Mucosa of rectum (tissue), 2 donors: Measurements from ENCODE around the gene C11orf54.

ENCODE experiments used
- H3K27ac ChIP-seq, 2 donors: one replicate each; pipeline ENCODE4 v1.7.0; 2013; ENCODE audit warnings: inconsistent platforms in 2 of 2, low read depth in 2 of 2, low read length in 2 of 2
- H3K27me3 ChIP-seq, 2 donors: one replicate each; pipeline ENCODE4 v1.7.0; 2013; ENCODE audit warnings: low read length in 2 of 2; ENCODE audit not compliant: control insufficient read depth in 2 of 2, insufficient read depth in 2 of 2
- H3K36me3 ChIP-seq, 2 donors: one replicate each; pipeline ENCODE4 v1.7.0; 2013; ENCODE audit warnings: low read length in 2 of 2; ENCODE audit not compliant: control insufficient read depth in 2 of 2, insufficient read depth in 2 of 2
- H3K4me1 ChIP-seq, 2 donors: one replicate each; pipeline ENCODE4 v1.7.0; 2013; ENCODE audit warnings: low read length in 2 of 2, mild to moderate bottlenecking in 1 of 2; ENCODE audit not compliant: control insufficient read depth in 2 of 2, insufficient read depth in 2 of 2
- H3K4me3 ChIP-seq, 2 donors: one replicate each; pipeline ENCODE4 v1.7.0; 2013; ENCODE audit warnings: low read length in 2 of 2
- H3K9ac ChIP-seq, 2 donors: one replicate each; pipeline ENCODE4 v1.7.0; 2013; ENCODE audit warnings: low read length in 2 of 2, low read depth in 1 of 2, mild to moderate bottlenecking in 1 of 2
- H3K9me3 ChIP-seq, 2 donors: one replicate each; pipeline ENCODE4 v1.7.0; 2013; ENCODE audit warnings: low read length in 2 of 2; ENCODE audit not compliant: control insufficient read depth in 2 of 2
- donor health status: healthy.
- donor health status: Normal muscosa, but diverticular disease.

The C11orf54 gene

DNA sequence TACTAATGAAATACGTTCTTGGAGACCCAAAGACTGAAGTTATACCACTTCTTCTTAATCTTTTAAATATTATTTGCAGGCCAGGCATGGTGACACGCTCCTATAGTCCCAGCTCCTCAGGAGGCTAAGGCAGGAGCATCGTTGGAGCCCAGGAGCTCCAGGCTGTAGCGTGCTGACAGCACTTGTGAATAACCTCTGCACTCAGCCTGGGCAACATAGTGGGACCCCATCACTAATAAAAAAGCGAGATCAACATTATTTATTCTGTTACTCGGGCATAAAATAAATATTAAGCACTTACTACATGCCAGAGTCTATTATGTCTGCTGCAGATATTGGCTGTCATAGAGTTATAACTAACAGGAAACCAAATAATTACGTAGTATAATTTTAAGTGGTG lies 41.9 kb downstream of the C11orf54 start:
- H3K4me1 ChIP-seq: peaks cover 21 to 22% of the 10 kb centered on the region in 2 donors
- no peaks in the 10 kb centered on the region for H3K27me3 ChIP-seq
- H3K9me3 ChIP-seq: no peaks in the 10 kb centered on the region
- peak overlapping the region in 1 of 2 donors; percentile 99 for H3K9ac ChIP-seq
- H3K4me3 ChIP-seq: peak overlapping the region; percentile 91 to 99
- peak overlapping the region in 1 of 2 donors; percentile 41 for H3K27ac ChIP-seq
- peaks cover 0 to 5% of the 10 kb centered on the region in 2 donors for H3K36me3 ChIP-seq

DNA sequence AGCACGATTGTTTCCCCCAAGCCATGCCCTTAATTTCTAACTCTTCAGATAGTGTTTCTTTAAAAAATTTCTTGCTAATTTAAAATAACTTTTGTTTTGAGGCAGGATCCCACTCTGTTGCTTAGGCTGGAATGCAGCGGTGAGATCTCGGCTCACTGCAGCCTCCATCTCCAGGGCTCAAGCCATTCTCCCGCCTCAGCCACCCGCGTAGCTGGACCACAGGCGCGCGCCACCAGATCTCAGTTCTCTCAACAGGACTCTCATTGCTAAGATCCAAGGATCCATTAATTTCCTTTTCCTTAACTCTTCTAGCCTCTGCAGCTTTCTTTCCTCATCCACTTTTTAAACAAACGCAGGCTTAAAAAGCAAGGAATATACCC lies 42.3 kb downstream of the C11orf54 start:
- Histone ChIP-seq H3K9me3 (no peaks in the 10 kb centered on the region), H3K36me3 (peaks cover 3 to 8% of the 10 kb centered on the region in 2 donors), H3K9ac (peak overlapping the region; percentile 66 to 99), H3K4me1 (peaks cover 21 to 22% of the 10 kb centered on the region in 2 donors), H3K4me3 (peak overlapping the region; percentile 91 to 99), H3K27ac (peak overlapping the region; percentile 41 to 98), H3K27me3 (no peaks in the 10 kb centered on the region)

DNA sequence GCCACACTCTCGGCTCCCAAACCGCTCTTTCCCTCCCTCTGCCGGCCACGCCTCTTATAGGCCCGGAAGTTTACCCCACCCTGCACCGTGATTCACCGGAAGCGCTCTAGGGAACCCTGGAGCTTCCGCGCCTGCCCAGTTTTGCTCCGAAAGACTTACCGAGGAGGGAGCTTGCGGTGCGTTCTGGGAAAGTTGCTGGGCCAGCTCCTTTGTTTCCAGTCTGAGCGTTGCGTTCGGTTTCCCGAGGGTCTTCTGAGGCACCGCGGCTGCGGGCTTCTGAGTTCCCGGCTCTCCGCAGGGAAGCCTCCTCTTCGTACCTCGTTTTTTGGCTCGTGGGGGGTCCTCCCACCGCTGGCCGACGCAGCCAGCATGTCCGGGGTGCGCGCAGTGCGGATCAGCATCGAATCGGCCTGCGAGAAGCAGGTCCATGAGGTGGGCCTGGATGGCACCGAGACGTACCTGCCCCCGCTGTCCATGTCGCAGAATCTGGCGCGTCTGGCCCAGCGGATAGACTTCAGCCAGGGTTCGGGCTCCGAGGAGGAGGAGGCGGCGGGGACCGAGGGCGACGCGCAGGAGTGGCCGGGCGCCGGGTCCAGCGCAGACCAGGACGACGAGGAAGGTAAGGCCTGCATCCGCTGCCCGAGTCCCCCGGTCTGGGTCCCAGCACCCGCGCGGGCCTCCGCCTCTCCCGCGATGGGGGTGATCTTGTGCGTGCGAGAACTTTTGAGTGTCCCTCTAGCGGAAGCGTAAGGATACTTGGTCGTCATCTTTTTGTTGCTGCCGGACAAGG lies 42.9 kb downstream of the C11orf54 start, which contains the start of gene MED17:
MED17 (plus strand) TSS at position 138 of the 790 bp plus-strand sequence; CDS start at position 370, 232 bp downstream.
- H3K36me3 ChIP-seq: peaks cover 7 to 14% of the 10 kb centered on the region in 2 donors
- H3K27me3 ChIP-seq: no peaks in the 10 kb centered on the region
- H3K4me1 ChIP-seq: peaks cover 21 to 22% of the 10 kb centered on the region in 2 donors
- peak within 1 kb of the TSS; percentile 96 to 99 for H3K9ac ChIP-seq
- peak within 1 kb of the TSS; percentile 91 to 99 for H3K4me3 ChIP-seq
- H3K9me3 ChIP-seq: no peaks in the 10 kb centered on the region
- peak within 1 kb of the TSS; percentile 97 to 98 for H3K27ac ChIP-seq

- H3K36me3 ChIP-seq: peaks cover 13 to 18% of the 10 kb centered on the region in 2 donors
- no peaks in the 10 kb centered on the region for H3K27me3 ChIP-seq
- peak overlapping the region; percentile 96 to 99 for H3K9ac ChIP-seq
- peak overlapping the region; percentile 91 to 99 for H3K4me3 ChIP-seq
- peak overlapping the region; percentile 97 to 98 for H3K27ac ChIP-seq
- no peaks in the 10 kb centered on the region for H3K9me3 ChIP-seq
- peaks cover 21 to 22% of the 10 kb centered on the region in 2 donors for H3K4me1 ChIP-seq
Observed at GRCh38 chr11:93784935-93785360, 43.5 kb downstream of the C11orf54 start.

DNA sequence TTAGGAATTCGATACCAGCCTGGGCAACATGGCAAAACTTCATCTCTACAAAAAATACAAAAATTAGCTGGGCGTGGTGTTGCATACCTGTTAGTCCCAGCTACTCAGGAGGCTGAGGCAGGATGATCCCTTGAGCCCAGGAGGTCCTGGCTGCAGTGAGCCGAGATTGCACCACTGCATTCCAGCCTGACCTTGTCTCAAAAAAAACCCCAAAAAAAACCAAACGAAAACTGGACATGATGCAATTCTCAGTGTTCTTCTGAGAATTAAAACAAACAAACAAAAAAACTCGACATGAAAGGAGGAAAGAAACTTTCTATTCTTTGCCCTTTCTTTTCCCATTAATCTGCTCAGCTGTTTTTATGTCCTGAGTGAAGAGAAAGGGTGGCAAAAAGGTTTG lies 50.0 kb downstream of the C11orf54 start:
- Histone ChIP-seq H3K9me3 (no peaks in the 10 kb centered on the region), H3K9ac (no peak overlapping the region), H3K4me1 (peaks cover 2 to 4% of the 10 kb centered on the region in 2 donors), H3K27ac (no peak overlapping the region), H3K4me3 (no peak overlapping the region), H3K36me3 (peaks cover 55 to 75% of the 10 kb centered on the region in 2 donors), H3K27me3 (no peaks in the 10 kb centered on the region)

- no peak overlapping the region for H3K4me3 ChIP-seq
- H3K27ac ChIP-seq: no peak overlapping the region
- H3K27me3 ChIP-seq: no peaks in the 10 kb centered on the region
- no peaks in the 10 kb centered on the region for H3K9me3 ChIP-seq
- H3K4me1 ChIP-seq: no peaks in the 10 kb centered on the region
- H3K9ac ChIP-seq: no peak overlapping the region
- H3K36me3 ChIP-seq: peaks cover 62 to 69% of the 10 kb centered on the region in 2 donors
Observed at GRCh38 chr11:93796441-93797231, 55.2 kb downstream of the C11orf54 start.

GRCh38 chr11:93801366-93801765 lies 59.9 kb downstream of the C11orf54 start:
- H3K36me3 ChIP-seq: peaks cover 66 to 69% of the 10 kb centered on the region in 2 donors
- H3K27me3 ChIP-seq: no peaks in the 10 kb centered on the region
- H3K9me3 ChIP-seq: no peaks in the 10 kb centered on the region
- H3K27ac ChIP-seq: no peak overlapping the region
- no peaks in the 10 kb centered on the region for H3K4me1 ChIP-seq
- H3K4me3 ChIP-seq: no peak overlapping the region
- no peak overlapping the region for H3K9ac ChIP-seq

- H3K4me3 ChIP-seq: no peak overlapping the region
- no peaks in the 10 kb centered on the region for H3K27me3 ChIP-seq
- no peak overlapping the region for H3K9ac ChIP-seq
- no peaks in the 10 kb centered on the region for H3K4me1 ChIP-seq
- H3K27ac ChIP-seq: no peak overlapping the region
- no peaks in the 10 kb centered on the region for H3K9me3 ChIP-seq
- H3K36me3 ChIP-seq: peaks cover 62 to 71% of the 10 kb centered on the region in 2 donors
Observed at GRCh38 chr11:93804879-93805278, 63.4 kb downstream of the C11orf54 start.

DNA sequence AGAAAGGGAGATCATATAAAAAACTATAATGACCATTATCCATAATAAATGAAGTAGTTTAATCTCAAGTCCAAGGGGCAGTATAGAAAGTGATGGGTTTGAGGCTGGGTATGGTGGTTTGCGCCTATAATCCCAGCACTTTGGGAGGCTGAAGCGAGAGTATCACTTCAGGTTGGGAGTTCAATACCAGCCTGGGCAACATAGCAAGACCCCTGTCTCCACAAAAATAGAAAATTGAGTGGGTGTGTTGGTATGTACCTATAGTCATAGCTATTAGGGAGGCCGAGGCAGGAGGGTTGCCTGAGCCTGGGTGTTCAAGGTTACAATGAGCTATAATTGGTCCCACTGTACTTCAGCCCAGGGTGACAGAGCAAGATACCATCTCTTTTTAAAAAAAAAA lies 66.5 kb downstream of the C11orf54 start:
- no peak overlapping the region for H3K9ac ChIP-seq
- H3K36me3 ChIP-seq: peaks cover 70 to 77% of the 10 kb centered on the region in 2 donors

GRCh38 chr11:93813974-93814373 lies 72.5 kb downstream of the C11orf54 start:
- Histone ChIP-seq H3K9ac (no peak overlapping the region), H3K36me3 (peaks cover 37 to 50% of the 10 kb centered on the region in 2 donors)

More for the DNA sequence above, 66.5 kb downstream of the C11orf54 start:
- no peaks in the 10 kb centered on the region for H3K9me3 ChIP-seq
- no peaks in the 10 kb centered on the region for H3K27me3 ChIP-seq
- H3K27ac ChIP-seq: no peak overlapping the region
- H3K4me3 ChIP-seq: no peak overlapping the region
- H3K4me1 ChIP-seq: no peaks in the 10 kb centered on the region

More at GRCh38 chr11:93813974-93814373, 72.5 kb downstream of the C11orf54 start:
- no peaks in the 10 kb centered on the region for H3K4me1 ChIP-seq
- H3K27ac ChIP-seq: no peak overlapping the region
- H3K27me3 ChIP-seq: no peaks in the 10 kb centered on the region
- no peaks in the 10 kb centered on the region for H3K9me3 ChIP-seq
- H3K4me3 ChIP-seq: no peak overlapping the region
